HG02943 (cell line): Measurements from ENCODE around the gene CAMTA1.

Experiments used
- ATAC-seq: cut with Tn5 transposase; IDR thresholded peaks from one replicate; pipeline ENCODE4 v1.9.1; 2021; ENCODE audit warnings: mild to moderate bottlenecking, low read depth, moderate library complexity; ENCODE audit not compliant: unreplicated experiment

CAMTA1 gene

GRCh38 chr1:7526196-7526866 lies 741.1 kb downstream of the CAMTA1 start:
- ATAC-seq, result no peak

- ATAC-seq, result no peak
These were observed 741.8 kb downstream of the CAMTA1 start for GRCh38 chr1:7526867-7527732.

DNA sequence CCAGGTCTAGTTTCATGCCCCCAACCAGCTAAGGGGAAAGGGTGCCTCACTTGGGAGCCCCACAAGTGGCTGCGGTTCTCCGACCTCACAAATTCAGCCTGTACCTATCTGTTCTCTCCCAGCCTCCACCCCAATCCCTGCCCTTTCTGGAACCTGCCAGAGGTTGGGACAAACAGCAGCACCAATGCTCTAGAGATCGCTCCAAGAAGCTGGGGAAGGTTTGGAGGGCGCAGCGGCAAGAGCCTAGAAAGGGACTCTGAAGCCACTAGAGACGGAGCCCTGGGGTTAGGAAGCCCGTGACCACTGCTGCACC lies 742.4 kb downstream of the CAMTA1 start:
- ATAC-seq, result no peak

GRCh38 chr1:7528386-7529198 lies 743.3 kb downstream of the CAMTA1 start:
- no peak for ATAC-seq

DNA sequence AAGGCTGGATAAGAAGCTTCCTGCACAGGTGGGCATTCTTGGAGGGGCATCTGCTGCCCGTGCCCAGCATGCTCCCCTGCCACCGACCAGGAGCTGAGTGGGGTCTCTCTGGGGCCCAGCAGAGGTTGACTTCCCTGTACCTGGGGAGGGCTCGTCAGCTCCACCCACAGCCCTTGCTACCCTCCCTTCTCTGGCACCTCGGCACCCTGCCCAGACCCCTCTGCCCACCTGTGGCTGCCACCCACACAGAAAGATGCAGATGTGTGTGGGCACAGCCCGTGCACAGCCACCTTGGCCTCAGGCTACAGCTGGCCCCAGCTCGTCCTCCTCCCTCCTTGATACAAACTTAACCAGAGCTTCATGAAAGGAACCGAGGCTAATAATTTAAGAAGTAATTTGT lies 744.7 kb downstream of the CAMTA1 start:
- no peak for ATAC-seq

DNA sequence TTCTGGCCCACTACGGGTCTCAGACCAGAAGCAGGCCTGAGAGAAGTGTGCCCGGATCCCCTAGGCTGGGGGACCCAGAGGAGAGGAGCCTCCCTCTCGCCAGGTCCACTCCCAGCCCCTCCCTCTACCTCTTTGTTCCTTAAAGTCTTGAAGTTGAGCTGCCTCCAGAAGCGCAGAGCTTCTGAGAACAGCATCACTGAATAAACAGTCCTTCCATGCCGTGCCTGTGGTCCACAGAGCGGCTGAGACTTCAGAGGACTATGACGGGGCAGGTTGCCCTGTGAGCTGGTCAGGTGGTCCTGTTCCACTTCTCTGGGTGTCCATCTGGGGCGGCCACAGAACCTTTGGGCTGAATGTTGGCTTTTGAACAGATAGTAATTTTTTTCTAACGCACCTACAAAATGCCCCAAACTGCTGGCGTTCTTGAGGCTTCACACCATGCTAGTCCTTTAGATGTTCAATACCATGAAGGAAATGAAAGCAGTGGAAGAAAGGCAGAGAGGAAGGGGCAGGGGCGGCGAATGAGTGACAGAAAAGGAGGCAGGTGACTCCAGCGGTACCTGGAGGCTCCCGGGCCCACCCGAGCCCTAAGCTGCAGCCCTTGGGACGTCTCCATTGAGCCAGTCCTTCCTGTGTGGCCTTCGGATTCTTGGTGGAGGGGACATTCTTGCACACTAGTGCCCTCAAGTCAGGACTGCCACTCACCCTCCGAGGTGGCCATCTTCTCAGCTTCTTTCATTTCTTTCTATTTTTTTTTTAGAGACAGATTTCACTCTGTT lies 746.5 kb downstream of the CAMTA1 start:
- no peak for ATAC-seq

- no peak for ATAC-seq
These were observed 747.8 kb downstream of the CAMTA1 start for GRCh38 chr1:7533006-7533405.

DNA sequence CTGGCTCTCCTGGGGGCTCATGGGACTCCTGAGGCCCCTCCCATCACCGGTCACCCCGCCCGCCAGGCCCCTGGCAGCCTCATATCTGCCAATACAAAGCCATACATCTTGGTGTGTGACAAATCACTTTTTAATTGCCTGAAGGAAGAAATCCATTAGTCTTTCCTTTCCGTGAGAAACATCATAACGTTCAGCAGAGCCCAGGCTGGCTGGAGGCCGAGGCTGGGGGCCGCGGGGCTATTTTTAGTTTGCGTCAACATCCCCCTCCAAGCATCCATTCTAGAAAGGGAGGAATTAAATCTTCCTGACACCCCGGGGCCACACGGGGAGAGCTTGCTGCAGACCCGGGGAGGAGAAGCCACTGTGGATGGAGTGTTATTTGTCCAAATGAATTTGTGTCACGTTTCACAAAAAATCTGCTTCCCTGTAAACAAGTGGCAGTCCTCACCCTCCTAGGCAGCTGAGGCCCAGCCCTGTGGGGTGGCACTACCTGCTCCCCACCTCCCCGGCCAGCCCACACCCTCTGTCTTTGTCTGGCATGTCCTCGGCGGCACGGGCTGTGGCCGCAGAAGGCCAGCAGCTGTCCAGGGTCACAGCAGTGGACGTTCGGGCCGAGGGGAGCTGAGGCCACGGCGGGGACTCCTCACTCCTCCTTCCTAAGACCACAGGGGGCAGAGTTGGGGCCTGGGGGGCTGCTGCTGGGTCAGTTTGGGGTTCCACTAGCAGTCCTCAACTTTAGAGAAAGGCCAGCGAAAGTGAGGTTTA lies 749.0 kb downstream of the CAMTA1 start:
- ATAC-seq, result no peak

GRCh38 chr1:7535016-7535415 lies 749.8 kb downstream of the CAMTA1 start:
- no peak for ATAC-seq

GRCh38 chr1:7535934-7536878 lies 751.0 kb downstream of the CAMTA1 start:
- no peak for ATAC-seq

- no peak for ATAC-seq
These were observed 751.8 kb downstream of the CAMTA1 start for GRCh38 chr1:7536891-7537591.

- ATAC-seq, result no peak
These were observed 752.8 kb downstream of the CAMTA1 start for GRCh38 chr1:7538033-7538432.

DNA sequence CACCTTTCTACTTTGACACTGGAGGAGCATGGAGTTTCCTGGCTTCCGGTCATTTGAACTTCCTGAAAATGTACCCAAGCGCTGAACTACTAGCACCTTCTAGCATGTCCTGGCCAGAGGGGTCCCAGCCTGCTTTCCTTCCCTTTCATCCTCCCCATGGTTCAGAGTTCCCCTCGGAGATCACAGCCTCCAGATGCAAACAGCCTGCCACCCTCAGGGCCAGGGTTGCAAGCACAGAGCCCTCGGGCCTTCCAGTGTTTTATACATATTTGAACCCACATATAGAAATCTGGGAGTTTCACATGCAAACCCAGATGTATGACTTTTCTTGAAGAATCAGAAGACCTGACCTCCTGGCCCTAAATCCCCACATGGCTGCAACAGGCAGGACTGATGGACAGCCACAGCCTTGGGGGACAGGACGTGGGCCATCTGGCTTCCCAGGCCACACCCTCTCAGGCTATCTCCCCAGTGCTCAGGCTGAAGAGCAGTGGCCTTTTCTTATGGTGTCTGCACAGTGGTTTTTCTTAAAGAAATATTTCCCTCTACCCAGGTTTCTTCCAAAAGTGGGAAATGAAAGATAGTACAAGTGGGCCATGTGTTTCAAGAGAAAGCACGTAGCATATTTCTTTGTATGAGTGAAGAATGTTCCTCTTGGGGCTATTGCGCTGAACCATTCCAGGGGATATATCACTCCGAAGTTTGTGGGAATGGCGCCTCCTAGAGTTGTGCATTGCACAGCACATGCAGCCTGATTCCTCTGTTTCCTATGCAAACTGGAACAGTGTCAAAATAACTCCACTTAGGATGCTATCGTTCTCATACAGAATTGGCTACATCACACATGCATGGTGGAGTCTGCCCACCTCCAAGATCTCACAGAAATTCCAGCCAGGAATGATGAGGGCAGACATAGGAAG lies 753.9 kb downstream of the CAMTA1 start:
- no peak for ATAC-seq

DNA sequence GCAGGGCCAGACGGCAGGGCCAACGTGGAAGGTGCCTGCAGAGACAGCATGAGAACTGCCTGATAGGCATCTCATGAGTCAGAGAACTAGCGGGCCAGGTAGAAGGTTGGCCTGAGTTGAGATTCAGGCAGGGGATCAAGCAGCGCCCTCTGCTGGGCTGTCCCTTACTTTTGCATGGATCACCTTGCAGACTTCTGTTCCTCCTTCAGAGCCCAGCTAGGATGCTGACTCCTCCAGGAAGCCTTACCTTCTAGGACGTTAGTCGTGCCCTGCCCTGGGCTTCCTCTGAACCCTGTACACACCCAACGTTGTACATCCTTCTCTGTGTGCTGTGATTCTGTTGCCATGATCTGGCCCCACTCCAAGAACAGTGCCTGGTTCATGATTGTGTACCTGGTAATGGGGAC lies 754.5 kb downstream of the CAMTA1 start:
- no peak for ATAC-seq

DNA sequence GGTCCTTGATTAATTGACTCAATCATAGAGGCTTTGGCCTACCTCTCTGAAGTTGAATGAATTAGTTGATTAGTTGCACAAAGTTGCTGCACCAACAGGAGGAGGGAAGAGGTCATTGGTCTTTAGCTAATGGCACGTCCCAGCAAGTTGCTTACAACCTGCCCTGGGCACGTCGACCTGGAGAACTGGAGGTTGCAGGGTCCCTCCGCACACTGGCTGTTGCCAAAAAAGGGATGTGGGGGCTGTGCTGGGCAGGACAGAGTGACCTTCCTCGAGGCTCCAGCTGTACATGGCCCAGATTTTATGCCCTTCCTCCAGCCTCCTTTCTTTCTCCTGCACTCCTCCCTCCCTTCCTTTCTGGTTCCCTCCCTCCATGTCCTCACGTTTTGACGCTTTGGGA lies 755.6 kb downstream of the CAMTA1 start:
- no peak for ATAC-seq

DNA sequence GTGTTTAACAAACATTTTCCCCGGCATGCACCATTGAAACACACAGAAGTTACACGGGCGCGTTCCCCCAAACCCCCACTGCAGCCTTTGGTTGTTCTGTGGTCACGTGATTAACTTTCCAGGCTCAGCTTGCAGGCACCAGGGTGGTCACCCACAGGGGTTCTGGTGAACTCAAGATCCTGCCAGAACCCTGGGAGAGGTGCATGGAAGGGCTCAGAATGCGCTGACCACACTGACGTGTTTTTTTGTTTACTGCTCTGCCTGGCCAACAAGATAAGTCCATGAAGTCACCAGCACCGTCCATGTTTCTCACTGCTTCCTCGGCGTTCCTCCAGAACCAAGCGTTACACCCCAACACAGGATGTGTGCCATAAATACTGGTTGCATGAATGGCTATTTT lies 756.4 kb downstream of the CAMTA1 start:
- ATAC-seq, result no peak

DNA sequence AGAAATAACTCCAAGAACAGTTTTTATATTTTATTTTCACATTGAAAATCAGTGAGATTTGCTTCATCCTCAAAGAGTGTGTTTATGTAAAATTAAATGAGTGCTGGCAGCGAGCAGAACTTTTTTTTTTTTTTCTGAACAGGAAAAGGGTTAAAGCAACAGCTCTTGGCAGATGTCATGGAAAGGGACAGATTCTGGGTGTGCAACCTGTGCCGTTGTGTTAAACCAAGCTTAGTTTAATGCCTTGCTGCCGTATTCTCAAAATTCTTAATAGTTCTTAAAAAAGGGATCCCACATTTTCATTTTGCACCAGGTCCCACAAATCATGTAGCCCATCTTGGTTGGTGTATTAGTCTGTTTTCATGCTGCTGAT lies 758.5 kb downstream of the CAMTA1 start:
- ATAC-seq, result no peak
